ENCODE results near the gene TFDP1. TPM values are rescaled to one million over a fixed set of nuclear protein-coding genes. Genes with fewer than 3 reads are reported as not detected.
"Not testable (repeated sequence)": the region's sequence is repeated elsewhere in the genome, so short reads cannot be mapped to it uniquely, and the experiment has no call there.

TFDP1 gene
- total RNA-seq, 1 donor from 2014 or later: 46.7 TPM

DNA sequence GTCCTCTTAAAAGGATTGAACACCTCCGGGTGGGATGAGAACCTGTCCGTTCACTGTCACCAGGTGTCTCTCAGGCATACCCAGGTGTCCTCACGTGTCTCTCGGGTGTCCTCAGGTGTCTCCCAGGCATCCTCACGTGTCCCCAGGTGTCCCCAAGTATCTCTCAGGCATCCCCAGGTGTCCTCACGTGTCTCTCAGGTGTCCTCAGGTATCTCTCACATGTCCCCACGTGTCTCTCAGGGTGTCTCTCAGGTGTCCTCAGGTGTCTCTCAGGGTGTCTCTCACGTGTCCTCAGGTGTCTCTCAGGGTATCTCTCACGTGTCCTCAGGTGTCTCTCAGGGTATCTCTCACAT lies 39.7 kb downstream of the TFDP1 start:
- no peak for ATAC-seq
- intact Hi-C loops (cut with DNase I): no loop called here
- DNase-seq (ENCODE audit: missing footprints): no peak

DNA sequence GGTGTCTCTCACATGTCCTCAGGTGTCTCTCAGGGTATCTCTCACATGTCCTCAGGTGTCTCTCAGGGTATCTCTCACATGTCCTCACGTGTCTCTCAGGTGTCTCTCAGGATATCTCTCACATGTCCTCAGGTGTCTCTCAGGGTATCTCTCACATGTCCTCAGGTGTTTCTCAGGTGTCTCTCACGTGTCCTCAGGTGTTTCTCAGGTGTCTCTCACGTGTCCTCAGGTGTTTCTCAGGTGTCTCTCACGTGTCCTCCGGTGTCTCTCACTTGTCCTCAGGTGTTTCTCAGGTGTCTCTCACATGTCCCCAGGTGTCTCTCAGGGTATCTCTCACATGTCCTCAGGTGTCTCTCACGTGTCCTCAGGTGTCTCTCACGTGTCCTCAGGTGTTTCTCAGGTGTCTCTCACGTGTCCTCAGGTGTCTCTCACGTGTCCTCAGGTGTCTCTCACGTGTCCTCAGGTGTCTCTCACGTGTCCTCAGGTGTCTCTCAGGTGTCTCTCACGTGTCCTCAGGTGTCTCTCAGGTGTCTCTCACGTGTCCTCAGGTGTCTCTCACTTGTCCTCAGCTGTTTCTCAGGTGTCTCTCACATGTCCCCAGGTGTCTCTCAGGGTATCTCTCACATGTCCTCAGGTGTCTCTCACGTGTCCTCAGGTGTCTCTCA lies 40.2 kb downstream of the TFDP1 start:
- not testable (repeated sequence) for DNase-seq (ENCODE audit: missing footprints); ATAC-seq

DNA sequence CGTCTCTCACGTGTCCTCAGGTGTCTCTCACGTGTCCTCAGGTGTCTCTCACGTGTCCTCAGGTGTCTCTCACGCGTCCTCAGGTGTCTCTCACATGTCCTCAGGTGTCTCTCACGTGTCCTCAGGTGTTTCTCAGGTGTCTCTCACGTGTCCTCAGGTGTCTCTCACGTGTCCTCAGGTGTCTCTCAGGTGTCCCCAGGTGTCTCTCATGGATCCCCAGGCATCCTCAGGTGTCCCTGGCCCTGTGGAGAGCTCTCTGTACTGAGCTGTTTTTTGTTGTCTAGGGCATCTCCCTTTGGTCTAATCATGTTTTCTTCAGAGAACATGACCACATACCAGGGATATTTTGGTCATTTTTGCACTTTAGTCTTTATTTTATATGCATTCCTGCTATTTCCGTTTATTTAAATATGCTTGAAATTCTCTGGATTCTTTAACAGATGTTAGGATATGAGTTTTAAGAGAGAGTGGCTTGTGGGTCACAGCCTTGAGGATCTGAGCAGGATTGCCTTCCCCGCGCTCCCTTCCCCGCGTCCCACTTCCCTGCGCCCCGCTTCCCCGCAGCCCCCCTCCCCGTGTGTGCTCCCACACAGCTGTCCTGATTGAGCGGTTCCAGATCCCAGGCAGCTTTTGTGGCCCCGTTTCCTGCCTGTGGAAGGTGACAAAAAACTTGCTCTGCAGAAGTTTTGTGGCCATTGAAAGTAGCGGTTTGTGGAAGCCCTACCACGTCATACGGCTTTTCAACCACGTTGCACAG lies 41.6 kb downstream of the TFDP1 start:
- intact Hi-C loops (cut with DNase I): no loop called here
- no peak for ATAC-seq
- DNase-seq (ENCODE audit: missing footprints): no peak

More for the DNA sequence above, 40.2 kb downstream of the TFDP1 start:
- intact Hi-C loops (cut with DNase I): not testable (repeated sequence)

DNA sequence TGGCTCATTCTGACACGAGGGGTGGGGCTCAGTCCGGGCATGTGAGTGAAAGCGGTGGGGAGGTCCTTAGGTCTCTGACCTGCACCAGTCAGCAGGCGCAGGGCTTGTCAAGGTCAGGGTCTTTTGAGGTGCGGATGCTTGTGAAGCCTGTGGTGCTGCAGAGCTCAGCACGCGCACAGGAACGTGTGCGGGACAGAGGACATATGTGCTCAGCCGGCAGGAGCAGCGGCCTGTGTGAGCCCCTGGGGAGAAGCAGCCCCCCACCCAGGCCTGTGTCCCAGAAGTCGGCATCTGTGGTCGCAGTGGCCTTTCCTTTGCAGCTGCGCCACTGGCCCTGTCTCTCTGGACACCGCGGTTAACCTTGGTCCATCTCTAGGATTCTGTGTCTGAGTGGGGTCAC lies 42.6 kb downstream of the TFDP1 start:
- ATAC-seq: no peak
- no peak for DNase-seq (ENCODE audit: missing footprints)
- intact Hi-C loops (cut with DNase I): no loop called here

DNA sequence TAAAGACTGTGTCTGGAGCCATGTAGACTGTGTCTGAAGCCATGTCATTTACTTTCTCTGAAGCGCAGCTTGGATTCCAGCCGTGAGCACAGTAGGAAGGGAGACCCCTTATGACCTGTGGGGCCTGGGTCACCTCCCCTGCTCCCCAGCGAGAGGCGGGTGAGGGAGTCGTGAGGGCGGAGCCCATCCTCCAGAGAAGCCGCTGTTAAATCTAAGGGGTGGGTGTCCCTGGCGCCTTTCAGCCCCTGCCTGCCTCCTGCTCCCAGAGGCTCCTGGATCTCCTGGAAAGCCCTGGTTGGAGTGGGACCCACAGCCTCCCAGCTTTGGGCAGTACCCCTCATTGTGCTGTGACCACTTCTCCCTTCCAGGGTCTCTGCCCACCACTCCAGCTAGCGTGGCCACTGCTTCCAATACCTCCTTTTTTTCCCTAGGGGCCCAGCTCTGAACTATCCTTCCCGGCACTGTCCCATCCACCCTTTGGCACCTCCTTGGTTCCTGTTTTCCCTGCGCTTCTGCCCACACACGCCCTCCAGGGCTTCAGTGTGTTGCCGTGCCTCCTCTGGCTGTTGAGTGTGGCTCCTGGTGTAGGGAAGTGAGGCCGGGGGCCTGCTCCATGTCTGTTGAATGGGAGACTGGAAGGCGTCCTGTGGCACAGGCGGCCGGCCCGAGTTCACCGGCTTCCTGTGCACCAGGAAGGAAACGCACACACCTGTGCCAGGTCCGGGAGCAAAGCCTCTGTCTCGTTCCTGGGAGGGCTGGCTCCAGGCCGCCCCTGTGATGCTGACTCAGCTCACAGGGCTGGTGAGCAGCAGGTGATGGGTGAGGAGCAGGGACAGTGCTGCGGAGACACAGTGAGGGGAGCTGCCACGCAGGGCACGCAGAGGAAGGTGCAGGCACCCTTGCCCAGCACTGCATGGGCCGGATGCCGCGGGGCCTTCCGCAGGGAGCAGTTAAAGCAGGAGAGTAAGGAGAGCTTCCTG lies 44.0 kb downstream of the TFDP1 start:
- DNase-seq (ENCODE audit: missing footprints) (no peak), ATAC-seq (no peak)
- intact Hi-C loops (cut with DNase I): no loop called here

DNA sequence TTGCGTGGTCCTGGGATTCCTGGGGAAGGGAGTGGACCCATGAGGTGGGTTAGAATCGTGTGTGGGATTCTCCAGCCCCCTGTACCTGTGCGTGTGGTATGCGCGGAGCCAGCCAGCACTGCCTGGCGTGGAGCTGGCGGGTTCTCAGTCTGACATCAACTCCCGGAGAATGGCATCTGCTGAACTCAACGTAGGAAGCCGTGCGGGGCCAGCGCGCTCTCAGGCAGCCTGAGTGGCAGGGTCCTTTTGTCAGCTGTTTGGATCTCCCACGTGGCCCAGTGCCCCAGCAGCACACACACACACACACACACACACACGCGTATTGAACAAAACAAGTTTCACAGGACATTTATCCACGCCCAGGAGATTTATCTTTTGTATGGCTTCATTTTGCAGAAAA lies 45.3 kb downstream of the TFDP1 start:
- DNase-seq (ENCODE audit: missing footprints): no peak
- peak; percentile 10 for ATAC-seq
- intact Hi-C loops (cut with DNase I): no loop called here

DNA sequence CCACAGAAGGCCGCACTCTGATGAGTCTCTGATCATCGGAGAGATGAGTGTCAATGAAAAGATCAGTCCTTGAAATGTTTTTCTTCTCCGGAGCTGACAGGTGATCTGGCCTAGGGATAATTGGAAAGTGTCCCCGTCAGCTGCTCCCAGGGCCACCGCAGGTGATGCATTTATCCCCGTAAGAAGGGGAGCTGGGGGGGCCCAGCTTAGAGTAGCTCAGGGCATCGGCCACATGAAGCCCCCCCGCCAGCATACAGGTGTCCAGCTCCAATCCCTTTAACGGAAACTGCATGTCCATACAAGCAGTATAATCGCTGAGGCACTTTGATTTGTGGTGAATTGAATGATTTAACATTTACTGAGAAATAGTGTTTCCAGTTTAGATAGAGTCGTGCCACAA lies 45.7 kb downstream of the TFDP1 start:
- no peak for ATAC-seq
- no peak for DNase-seq (ENCODE audit: missing footprints)
- intact Hi-C loops (cut with DNase I): no loop called here

DNA sequence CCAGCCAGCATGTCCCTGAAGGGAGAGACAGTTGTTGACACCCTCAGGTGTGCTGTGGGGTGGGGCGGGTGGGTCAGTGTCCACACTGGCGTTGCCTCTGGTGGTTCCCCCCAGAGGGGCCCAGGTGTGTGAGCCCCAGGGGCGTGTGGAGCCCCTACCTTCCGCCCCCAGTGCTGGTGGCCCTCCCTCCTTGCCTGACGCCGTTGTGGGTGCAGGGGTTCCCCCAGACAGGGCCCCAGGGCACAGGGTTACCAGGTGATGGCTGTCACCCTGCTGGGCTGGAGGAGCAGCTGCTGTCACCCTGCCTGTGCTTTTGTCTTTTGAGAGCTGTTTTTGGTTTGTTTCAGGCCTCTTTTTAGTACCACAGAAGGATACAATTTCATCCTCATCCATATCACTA lies 46.3 kb downstream of the TFDP1 start:
- DNase-seq (ENCODE audit: missing footprints): no peak

DNA sequence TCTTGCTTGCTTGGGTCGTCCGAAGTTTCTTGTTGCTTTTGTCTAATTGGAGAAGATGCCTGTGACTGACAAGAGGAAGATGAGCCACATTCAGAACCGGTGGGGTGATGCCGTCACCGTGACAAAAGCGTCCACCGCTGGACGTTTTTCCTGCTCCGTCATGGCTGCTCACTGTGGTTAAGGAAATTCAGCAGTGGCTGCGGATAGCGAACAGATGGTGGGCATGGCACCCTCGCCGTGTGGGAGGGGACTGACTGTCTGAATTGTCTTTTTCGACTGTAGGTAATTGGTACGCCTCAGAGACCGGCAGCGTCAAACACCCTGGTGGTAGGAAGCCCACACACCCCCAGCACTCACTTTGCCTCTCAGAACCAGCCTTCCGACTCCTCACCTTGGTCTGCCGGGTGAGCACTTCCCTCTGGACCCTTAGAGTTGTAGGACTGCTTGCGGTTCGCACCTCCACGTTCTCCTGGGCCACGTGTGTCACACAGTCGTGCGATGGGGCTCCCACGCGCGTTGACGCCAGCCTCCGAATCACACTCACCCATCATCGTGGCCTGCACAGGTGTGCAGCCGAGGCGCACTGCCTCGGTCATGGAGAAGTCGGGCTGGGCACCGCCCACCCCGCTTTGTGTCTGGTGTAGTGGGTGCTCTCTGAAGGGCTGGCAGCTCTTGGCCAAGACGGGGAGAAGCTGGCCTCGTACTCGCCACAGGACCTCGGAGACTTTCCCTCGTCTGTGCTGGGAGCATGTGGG lies 47.0 kb downstream of the TFDP1 start:
- intact Hi-C loops (cut with DNase I): no loop called here
- DNase-seq (ENCODE audit: missing footprints) (no peak), ATAC-seq (no peak)

More for the DNA sequence above, 46.3 kb downstream of the TFDP1 start:
- intact Hi-C loops (cut with DNase I): no loop called here
- ATAC-seq: no peak

DNA sequence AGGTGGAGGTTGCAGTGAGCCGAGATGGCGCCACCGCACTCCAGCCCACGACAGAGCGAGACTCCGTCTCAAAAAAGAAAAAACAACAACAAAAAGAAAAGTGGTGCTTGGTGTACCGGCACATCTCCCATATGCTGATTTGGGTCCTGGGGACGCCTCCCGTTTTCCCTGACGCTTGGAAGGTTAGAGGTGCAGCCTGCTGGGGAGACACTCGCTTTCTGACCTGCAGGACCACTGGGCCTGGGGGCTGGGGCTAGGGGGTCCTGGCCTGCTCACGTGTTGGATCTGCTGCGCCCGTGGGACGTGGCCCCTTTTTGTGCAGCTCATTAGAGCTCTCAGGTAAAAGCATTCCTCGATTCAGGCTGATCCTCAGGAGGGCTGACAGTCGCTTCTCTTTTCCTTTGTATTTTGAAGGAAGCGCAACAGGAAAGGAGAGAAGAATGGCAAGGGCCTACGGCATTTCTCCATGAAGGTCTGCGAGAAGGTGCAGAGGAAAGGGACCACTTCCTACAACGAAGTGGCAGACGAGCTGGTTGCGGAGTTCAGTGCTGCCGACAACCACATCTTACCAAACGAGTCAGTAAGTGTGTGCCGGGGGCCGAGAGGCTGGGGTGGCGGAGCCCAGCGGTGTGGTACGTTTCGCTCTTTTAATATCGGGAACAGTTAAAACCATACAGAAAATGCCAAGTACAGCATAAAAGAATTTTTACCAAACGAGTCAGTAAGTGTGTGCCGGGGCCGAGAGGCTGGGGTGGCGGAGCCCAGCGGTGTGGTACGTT lies 48.3 kb downstream of the TFDP1 start:
- no peak for DNase-seq (ENCODE audit: missing footprints)
- intact Hi-C loops (cut with DNase I): no loop called here
- ATAC-seq: no peak

DNA sequence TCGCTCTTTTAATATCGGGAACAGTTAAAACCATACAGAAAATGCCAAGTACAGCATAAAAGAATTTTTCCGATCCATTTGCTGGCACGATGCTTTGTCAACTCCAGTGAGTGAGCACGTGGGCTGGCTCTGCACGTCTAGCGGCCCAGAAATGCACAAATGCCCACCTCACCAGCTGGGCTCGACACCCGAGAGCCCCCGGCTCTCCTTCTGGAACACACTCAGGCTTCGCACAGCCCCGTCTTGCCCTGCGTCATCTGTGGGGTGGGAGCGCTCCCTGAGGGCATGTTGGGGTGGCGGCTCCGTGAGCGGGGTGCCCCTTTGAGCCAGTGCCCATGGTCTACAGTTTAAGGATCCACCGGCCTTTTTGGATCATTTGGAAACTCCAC lies 48.9 kb downstream of the TFDP1 start:
- intact Hi-C loops (cut with DNase I): no loop called here
- no peak for DNase-seq (ENCODE audit: missing footprints)
- ATAC-seq: no peak

DNA sequence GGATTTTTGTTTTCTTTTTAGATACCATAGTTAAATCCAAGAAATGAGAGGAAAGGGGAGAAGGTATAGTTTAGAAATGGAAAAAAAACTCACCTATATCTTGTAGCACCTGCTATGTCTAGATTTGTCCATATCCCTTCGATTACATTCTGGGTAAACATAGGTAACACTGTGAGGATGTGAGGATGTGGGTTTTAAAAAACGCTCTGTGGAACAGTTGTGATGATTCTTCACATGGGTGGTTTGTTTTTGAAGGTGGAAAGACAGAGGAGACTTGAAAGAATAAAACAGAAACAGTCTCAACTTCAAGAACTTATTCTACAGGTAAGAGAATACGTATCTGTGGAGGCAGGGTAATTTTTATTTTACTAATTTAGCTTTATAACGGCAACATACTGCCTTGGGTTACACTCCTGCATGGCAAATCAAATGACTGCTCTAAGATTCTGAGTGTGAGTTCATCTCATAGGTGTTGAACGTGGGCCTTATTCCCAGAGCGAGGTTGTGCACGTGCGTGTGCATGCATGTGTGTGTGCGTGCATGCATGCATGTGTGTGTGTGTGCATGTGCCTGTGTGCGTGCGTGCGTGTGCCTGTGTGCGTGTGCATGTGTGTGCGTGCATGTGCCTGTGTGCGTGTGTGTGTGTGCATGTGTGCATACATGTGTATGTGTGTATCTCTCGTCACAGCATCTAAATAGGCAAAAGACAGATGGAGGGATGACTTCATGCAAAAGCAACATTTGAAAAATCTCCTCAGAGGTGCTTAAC lies 49.9 kb downstream of the TFDP1 start:
- no peak for DNase-seq (ENCODE audit: missing footprints)
- intact Hi-C loops (cut with DNase I): no loop called here
- no peak for ATAC-seq

DNA sequence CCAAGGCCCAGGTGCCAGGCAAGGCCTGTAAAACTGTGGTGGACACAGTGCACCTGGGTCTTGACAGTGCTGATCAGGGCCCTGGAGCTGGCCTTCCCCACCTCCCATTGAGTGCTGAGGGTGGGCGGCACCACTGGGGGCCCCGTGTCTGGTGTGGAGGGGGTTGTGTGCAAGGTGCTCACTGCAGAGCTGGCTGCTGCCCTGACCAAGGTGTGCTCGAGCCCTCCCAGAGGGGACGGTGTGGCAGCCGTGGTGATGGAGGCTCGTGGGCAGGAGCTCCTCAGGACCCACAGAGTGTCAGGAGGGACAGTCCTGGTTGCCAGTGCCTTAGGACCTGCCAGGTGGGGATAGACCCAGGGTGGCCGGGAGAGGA lies 50.5 kb downstream of the TFDP1 start:
- intact Hi-C loops (cut with DNase I): no loop called here
- DNase-seq (ENCODE audit: missing footprints): no peak
- ATAC-seq: no peak

DNA sequence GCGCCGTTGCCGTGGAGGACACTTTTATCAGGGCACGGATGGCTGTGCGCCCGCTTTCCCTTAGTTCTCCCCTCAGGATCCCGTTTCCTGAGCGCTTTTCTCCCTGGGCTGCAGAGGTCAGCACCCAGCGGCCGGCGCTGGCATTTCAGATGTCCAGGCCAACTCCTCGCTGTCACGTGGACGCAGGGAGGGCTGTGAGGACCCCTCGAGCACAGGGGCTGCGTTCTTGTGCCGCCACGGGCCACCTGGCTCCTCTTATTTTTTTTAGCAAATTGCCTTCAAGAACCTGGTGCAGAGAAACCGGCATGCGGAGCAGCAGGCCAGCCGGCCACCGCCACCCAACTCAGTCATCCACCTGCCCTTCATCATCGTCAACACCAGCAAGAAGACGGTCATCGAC lies 51.2 kb downstream of the TFDP1 start:
- intact Hi-C loops (cut with DNase I): no loop called here
- no peak for DNase-seq (ENCODE audit: missing footprints)
- ATAC-seq: no peak

DNA sequence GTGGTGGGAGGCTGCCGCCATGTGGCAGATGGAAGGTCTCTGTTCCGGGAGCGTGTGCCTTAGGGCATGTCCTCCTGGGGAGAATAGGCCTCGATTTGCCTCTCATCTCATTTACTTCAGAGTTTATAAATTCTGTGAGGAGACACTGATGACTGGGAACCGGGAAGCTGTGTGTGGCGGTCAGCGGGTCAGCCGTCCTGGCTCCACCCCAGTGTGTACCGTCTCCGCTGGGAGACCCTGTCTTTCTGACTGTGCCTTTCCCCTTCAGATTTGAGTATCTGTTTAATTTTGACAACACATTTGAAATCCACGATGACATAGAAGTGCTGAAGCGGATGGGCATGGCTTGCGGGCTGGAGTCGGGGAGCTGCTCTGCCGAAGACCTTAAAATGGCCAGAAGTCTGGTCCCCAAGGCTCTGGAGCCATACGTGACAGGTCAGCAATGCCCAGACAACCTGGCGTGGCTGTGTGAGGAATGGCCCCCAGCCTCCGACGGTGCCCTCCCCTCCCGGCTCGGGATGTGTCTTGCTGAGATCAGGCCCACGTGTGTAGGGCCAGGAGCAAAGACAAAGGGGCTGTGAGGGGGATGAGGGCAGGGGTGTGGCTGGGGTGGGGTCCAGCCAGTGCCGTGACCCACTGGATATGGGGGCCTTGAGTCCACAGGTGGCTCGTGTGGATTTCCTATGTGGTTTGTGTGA lies 51.9 kb downstream of the TFDP1 start:
- DNase-seq (ENCODE audit: missing footprints): no peak
- intact Hi-C loops (cut with DNase I): no loop called here
- no peak for ATAC-seq

DNA sequence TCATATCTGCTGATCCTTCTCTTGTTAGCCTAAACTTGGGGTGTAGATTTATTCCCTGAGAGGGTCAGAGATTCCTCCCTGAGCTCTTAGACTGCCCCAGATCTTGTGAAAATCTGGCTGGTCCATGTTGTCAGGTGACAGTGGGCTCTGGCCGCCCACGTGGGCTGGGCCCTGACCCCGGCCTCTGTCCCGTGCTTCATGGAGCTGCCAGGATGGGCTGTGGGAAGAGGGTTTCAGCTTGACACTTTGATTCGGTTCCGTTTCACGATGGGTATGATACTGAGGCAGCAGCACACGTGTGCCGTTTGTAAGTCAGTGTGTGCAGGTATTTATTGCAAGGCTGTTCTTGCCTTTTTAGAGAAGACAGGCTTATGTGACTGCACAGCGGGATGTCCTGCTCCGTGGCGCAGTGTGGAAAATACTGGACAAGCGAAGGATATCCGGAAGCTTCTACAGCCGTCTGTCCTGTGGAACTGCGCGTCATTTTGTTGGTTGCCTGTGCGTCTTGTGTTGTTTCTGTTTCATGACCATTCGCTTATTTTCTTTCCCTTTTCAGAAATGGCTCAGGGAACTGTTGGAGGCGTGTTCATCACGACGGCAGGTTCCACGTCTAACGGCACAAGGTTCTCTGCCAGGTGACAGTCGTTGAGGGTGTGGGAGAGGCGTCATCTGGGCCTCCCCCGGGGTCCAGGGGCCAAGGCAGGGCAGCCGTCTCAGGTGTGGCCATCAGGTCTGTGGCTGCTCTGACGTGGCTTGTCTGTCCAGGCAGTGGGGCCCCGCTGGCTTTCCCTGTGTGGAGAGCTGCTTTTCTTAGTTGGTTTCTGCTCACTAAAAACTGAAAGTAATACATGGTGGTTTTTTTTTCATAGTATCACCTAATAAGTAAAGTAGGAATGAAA lies 53.0 kb downstream of the TFDP1 start:
- intact Hi-C loops (cut with DNase I): no loop called here
- ATAC-seq (no peak), DNase-seq (ENCODE audit: missing footprints) (no peak)
